GM23338 (cell line): ENCODE results near the gene C15orf61. TPM values are rescaled to one million over a fixed set of nuclear protein-coding genes. Genes with fewer than 3 reads are reported as not detected.

ENCODE experiments used
- CREB1 ChIP-seq: fragments of 250-450 bp; sonication (Bioruptor Pico); IDR thresholded peaks from 2 replicates; pipeline ENCODE4 v1.5.0; 2020; ENCODE audit warnings: low read depth, mild to moderate bottlenecking, moderate library complexity
- ETS1 ChIP-seq: IDR thresholded peaks from 2 replicates; pipeline ENCODE4 v1.6.1; 2016; ENCODE audit warnings: antibody characterized with exemption
- EZH2phosphoT487 ChIP-seq: fragments of 200-600 bp; sonication (generic); IDR thresholded peaks from one replicate; pipeline ENCODE4 v1.8.1; 2018; ENCODE audit warnings: antibody characterized with exemption; ENCODE audit not compliant: unreplicated experiment
- JUNB ChIP-seq: IDR thresholded peaks from one replicate; pipeline ENCODE4 v1.6.1; 2016; ENCODE audit warnings: antibody characterized with exemption; ENCODE audit not compliant: unreplicated experiment
- NANOG ChIP-seq: IDR thresholded peaks from 2 replicates; pipeline ENCODE4 v1.6.1; 2016; ENCODE audit warnings: antibody characterized with exemption, borderline replicate concordance
- POLR2AphosphoS5 ChIP-seq: IDR thresholded peaks from 2 replicates; pipeline ENCODE4 v1.6.1; 2016; ENCODE audit warnings: antibody characterized with exemption, low read depth
- REST ChIP-seq: IDR thresholded peaks from one replicate; pipeline ENCODE4 v1.6.1; 2018; ENCODE audit warnings: antibody characterized with exemption; ENCODE audit not compliant: unreplicated experiment
- STAT1 ChIP-seq: IDR thresholded peaks from one replicate; pipeline ENCODE4 v1.6.1; 2016; ENCODE audit warnings: antibody characterized with exemption; ENCODE audit not compliant: unreplicated experiment
- ZNF114 ChIP-seq: fragments of 250-450 bp; sonication (Bioruptor Pico); IDR thresholded peaks from 2 replicates; pipeline ENCODE4 v1.5.0; 2020; ENCODE audit warnings: mild to moderate bottlenecking, moderate library complexity
- ZNF331 ChIP-seq: fragments of 250-450 bp; sonication (Bioruptor Pico); IDR thresholded peaks from 2 replicates; pipeline ENCODE4 v1.5.0; 2020; ENCODE audit warnings: low read depth, mild to moderate bottlenecking, moderate library complexity
- ZNF462 ChIP-seq: fragments of 250-450 bp; sonication (Bioruptor Pico); IDR thresholded peaks from 2 replicates; pipeline ENCODE4 v1.5.0; 2020; ENCODE audit warnings: mild to moderate bottlenecking, moderate library complexity
- polyA plus RNA-seq: library from polyadenylated mRNA; unstranded; fragments of >200 nt; fragmentation: Nextera tagmentation; extraction: Ambion mirVana; gene quantifications from 2 replicates; pipeline ENCODE4 v1.2.1, GENCODE V29; 2016
- total RNA-seq: library from RNA; depleted of rRNA; stranded (reverse); fragments of >200 nt; shearing (Covaris generic); gene quantifications from 2 replicates; pipeline ENCODE4 v1.2.3, GENCODE V29; 2014

Gene C15orf61
- total and polyA plus RNA-seq, 2 experiments from 2014 or later: 1.8 to 5.9 TPM

GRCh38 chr15:67554580-67554979 is 33.6 kb downstream of the C15orf61 start (continued):
- TF ChIP-seq ZNF462 (CRISPR knock-in tag) (no peak), ZNF331 (CRISPR knock-in tag) (no peak), REST (no peak), EZH2phosphoT487 (no peak), STAT1 (no peak), POLR2AphosphoS5 (no peak), CREB1 (CRISPR knock-in tag) (no peak), ZNF114 (CRISPR knock-in tag) (no peak), JUNB (no peak), ETS1 (no peak), NANOG (no peak)
